ENCODE measurements around the gene EXOSC2. TPM values are rescaled to one million over a fixed set of nuclear protein-coding genes. Genes with fewer than 3 reads are reported as not detected.

EXOSC2 gene
- total and polyA plus RNA-seq, 2 of the 13 experiments (the other 11 are each of a cell fraction or from before 2014, with no cell fraction given), result 27.5 to 63.8 TPM

- TF ChIP-seq FOXP4 (CRISPR knock-in tag; IDR thresholded peaks at IDR 0.05), result no peak
- TF ChIP-seq, protein P1, sequence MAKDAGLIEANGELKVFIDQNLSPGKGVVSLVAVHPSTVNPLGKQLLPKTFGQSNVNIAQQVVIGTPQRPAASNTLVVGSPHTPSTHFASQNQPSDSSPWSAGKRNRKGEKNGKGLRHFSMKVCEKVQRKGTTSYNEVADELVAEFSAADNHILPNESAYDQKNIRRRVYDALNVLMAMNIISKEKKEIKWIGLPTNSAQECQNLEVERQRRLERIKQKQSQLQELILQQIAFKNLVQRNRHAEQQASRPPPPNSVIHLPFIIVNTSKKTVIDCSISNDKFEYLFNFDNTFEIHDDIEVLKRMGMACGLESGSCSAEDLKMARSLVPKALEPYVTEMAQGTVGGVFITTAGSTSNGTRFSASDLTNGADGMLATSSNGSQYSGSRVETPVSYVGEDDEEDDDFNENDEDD (CRISPR knock-in tag; IDR thresholded peaks at IDR 0.05; ENCODE audit: borderline replicate concordance), result no peak
- no peak for TF ChIP-seq DR1 (CRISPR knock-in tag; IDR thresholded peaks at IDR 0.05)
- TF ChIP-seq PHF21A (CRISPR knock-in tag; IDR thresholded peaks at IDR 0.05), result no peak
- TF ChIP-seq HNRNPK (IDR thresholded peaks at IDR 0.05; ENCODE audit: low read depth, low read length, poor library complexity, severe bottlenecking), result no peak
- no peak for TF ChIP-seq PHF5A (CRISPR knock-in tag; IDR thresholded peaks at IDR 0.05; ENCODE audit: low read depth, unreplicated experiment)
- TF ChIP-seq, protein P2, sequence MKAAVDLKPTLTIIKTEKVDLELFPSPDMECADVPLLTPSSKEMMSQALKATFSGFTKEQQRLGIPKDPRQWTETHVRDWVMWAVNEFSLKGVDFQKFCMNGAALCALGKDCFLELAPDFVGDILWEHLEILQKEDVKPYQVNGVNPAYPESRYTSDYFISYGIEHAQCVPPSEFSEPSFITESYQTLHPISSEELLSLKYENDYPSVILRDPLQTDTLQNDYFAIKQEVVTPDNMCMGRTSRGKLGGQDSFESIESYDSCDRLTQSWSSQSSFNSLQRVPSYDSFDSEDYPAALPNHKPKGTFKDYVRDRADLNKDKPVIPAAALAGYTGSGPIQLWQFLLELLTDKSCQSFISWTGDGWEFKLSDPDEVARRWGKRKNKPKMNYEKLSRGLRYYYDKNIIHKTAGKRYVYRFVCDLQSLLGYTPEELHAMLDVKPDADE (CRISPR knock-in tag; IDR thresholded peaks at IDR 0.05), result no peak
- TF ChIP-seq RBFOX2 (IDR thresholded peaks at IDR 0.05; ENCODE audit: low read depth, low read length), result no peak
- no peak for TF ChIP-seq KDM3A (CRISPR knock-in tag; IDR thresholded peaks at IDR 0.05; ENCODE audit: low read depth)
- no peak for TF ChIP-seq RORA (CRISPR knock-in tag; IDR thresholded peaks at IDR 0.05)
- no peak for TF ChIP-seq ZNF546 (CRISPR knock-in tag; conservative IDR thresholded peaks at IDR 0.05)
- TF ChIP-seq NFKB2 (CRISPR knock-in tag; IDR thresholded peaks at IDR 0.05; ENCODE audit: borderline replicate concordance), result no peak
- TF ChIP-seq ZNF687 (CRISPR knock-in tag; IDR thresholded peaks at IDR 0.05), result peak; percentile 31; the same call in 1 of the 2 replicates
- no peak for TF ChIP-seq REL (CRISPR knock-in tag; conservative IDR thresholded peaks at IDR 0.05)
- no peak for TF ChIP-seq NCOA5 (CRISPR knock-in tag; IDR thresholded peaks at IDR 0.05)
- TF ChIP-seq, protein P3, sequence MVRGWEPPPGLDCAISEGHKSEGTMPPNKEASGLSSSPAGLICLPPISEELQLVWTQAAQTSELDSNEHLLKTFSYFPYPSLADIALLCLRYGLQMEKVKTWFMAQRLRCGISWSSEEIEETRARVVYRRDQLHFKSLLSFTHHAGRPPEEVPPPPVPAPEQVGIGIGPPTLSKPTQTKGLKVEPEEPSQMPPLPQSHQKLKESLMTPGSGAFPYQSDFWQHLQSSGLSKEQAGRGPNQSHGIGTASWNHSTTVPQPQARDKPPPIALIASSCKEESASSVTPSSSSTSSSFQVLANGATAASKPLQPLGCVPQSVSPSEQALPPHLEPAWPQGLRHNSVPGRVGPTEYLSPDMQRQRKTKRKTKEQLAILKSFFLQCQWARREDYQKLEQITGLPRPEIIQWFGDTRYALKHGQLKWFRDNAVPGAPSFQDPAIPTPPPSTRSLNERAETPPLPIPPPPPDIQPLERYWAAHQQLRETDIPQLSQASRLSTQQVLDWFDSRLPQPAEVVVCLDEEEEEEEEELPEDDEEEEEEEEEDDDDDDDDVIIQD (CRISPR knock-in tag; IDR thresholded peaks at IDR 0.05; ENCODE audit: low read depth), result no peak
- TF ChIP-seq ZNF510 (CRISPR knock-in tag; IDR thresholded peaks at IDR 0.05; ENCODE audit: low read depth), result no peak
- no peak for TF ChIP-seq KMT2A (CRISPR knock-in tag; IDR thresholded peaks at IDR 0.05)
- TF ChIP-seq MTF2 (CRISPR knock-in tag; IDR thresholded peaks at IDR 0.05; ENCODE audit: borderline replicate concordance), result peak; percentile 86; the same call in 1 of the 2 replicates
- TF ChIP-seq ZNF614 (CRISPR knock-in tag; IDR thresholded peaks at IDR 0.05; ENCODE audit: borderline replicate concordance), result no peak
Observed at GRCh38 chr9:130660683-130661450, 32.7 kb upstream of the EXOSC2 start (continued).
